T-helper 1 cell treated with Interleukin-12 subunit alpha and Interleukin-12 subunit beta and Interleukin-4 antibody, amounts not matched to agents 30 μg/mL and 1 μg/mL, for 36 hours (primary cell): ENCODE measurements around the gene CRIP2.
A peak's percentile ranks its signal among the peaks of the same experiment; 100 is the strongest.

Experiments used
- H3K27ac Mint-ChIP-seq: one replicate; pipeline ENCODE4 v1.8.0; 2021; ENCODE audit warnings: mild to moderate bottlenecking, mixed read lengths
- H3K27me3 Mint-ChIP-seq: one replicate; pipeline ENCODE4 v1.8.0; 2021; ENCODE audit warnings: low read depth, mixed read lengths
- H3K36me3 Mint-ChIP-seq: one replicate; pipeline ENCODE4 v1.8.0; 2021; ENCODE audit warnings: low read depth, mixed read lengths
- H3K4me1 Mint-ChIP-seq: one replicate; pipeline ENCODE4 v1.8.0; 2021; ENCODE audit warnings: low read depth, mixed read lengths
- H3K4me3 Mint-ChIP-seq: one replicate; pipeline ENCODE4 v1.8.0; 2021; ENCODE audit warnings: mild to moderate bottlenecking, moderate library complexity, mixed read lengths
- H3K9me3 Mint-ChIP-seq: one replicate; pipeline ENCODE4 v1.8.0; 2021; ENCODE audit warnings: mixed read lengths

Gene CRIP2, protein sequence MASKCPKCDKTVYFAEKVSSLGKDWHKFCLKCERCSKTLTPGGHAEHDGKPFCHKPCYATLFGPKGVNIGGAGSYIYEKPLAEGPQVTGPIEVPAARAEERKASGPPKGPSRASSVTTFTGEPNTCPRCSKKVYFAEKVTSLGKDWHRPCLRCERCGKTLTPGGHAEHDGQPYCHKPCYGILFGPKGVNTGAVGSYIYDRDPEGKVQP

DNA sequence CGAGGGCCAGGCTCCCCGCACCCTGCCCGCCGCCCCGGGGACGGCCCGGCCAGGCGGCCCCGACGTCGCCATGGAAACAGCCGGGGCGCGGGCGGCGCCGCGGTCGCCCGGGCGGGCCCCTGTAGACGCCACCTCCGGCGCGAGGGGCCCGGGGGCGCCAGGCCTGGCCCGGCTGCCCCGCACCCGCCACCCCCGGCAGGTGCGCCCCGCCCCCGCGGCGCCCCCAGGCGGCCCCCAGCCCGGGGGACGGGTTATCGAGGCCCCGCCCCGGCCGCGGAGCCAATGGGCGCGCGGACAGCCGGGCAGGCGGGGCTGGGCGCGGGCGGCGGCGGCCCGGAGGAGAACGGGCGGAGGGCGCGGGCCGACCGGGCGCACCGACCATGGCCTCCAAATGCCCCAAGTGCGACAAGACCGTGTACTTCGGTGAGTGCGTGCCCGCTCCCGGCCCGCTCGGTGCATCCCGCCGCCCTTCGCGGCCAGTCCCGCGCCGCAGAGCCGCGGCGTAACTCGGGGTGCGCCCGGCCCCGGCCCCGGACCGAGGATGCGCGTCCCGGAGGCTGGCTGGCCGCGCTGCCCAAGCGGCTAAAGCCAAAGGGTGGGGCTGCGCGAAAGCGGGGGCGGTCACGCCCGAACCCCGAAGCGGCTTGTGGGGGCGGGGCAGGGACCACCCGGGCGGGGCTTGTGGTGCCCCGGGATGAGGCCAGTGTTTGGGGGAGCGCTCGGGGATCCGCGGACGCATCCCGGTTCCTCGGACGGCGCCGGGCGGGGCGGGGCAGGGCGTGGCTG lies at the start of gene CRIP2:
TSS of gene CRIP2 (plus strand) at position 339 of the 786 bp plus-strand sequence. CDS start at position 381, 42 bp downstream.
- Mint-ChIP-seq H3K27ac (no peak within 1 kb of the TSS), H3K4me3 (peak within 1 kb of the TSS; percentile 70), H3K27me3 (peaks cover 22% of the 10 kb centered on the region), H3K36me3 (no peaks in the 10 kb centered on the region), H3K4me1 (peaks cover 4% of the 10 kb centered on the region), H3K9me3 (no peaks in the 10 kb centered on the region)

DNA sequence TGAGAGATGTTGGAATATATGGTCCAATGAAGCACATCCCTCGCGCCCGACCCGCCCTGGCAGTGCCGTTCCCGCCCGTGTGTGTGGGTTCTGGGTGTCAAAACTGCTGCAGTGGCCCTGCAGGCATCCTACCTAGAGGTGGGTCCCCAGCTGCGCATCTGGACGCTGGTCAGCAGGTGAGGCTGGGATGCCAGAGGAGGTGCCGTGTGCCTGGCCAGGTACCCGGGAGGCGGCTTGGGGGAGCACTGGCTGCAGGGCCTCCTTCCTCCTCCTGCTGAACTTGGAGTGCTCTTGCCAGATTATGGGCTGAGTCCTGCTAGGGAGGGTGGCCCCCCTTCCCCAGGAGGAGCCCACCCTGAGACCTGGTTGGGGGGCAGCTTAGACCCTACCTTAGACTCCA lies 49.8 kb upstream of the CRIP2 start:
- H3K27me3 Mint-ChIP-seq = no peaks in the 10 kb centered on the region
- no peak overlapping the region for H3K27ac Mint-ChIP-seq
- H3K4me1 Mint-ChIP-seq = peaks cover 6% of the 10 kb centered on the region
- no peaks in the 10 kb centered on the region for H3K9me3 Mint-ChIP-seq
- H3K36me3 Mint-ChIP-seq = peaks cover 3% of the 10 kb centered on the region
- no peak overlapping the region for H3K4me3 Mint-ChIP-seq

DNA sequence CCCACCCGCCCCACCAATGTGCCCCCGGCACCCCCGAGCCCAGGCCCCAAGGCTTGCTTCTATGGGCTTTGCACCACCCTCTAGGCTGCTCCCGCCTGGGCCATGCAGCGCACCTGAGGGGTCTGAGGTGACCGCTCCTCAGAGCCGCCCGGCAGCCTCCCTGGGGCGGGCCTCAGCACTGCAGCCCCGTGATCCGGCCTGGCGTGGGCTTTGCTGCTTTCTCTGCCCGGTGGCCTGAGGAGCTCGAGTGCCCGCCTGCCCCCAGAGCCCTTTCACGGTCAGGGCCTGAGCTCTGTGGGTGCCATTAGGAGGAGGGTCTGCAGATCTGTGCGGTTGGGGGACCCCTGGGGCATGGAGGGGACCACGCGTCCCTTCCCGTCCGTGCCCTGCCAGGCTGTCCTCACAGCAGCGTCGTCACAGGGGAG lies 48.8 kb upstream of the CRIP2 start:
- Mint-ChIP-seq H3K27ac (no peak overlapping the region), H3K27me3 (no peaks in the 10 kb centered on the region), H3K4me3 (no peak overlapping the region)

DNA sequence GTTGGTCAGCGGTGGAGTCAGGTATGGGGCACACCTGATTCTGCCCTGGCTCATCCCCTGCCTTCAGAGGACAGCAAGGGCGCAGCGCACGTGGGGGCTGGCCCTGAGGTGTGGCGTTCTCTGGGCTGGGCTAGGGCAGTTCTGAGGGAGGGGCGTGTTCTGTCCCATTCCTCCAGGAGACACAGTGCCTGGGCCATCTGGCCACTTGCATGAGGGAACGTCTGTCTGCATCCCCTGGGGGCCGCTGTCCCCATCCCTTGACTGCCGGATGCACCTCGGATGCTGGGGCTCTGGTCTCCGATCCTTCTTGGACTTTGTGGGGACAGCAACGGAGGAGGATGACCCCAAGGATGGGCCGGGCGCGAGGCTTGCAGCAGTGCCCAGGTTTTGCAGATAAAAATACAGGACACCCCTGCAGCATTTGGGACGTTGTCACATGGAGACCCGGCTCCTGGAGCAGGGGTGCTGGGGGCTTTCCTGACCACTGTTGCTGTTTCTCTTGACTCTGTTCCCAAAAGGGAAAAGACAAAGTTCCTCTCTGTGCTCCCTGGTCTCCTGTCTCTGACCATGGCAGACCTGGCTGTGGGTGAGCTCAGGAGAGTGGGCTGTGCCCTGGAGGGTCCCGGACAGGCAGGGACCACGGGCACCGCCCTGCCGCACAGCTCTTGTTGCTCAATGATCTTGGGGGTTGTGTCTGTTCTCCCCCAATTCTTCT lies 48.0 kb upstream of the CRIP2 start:
- Mint-ChIP-seq H3K4me1 (peaks cover 2% of the 10 kb centered on the region), H3K27ac (no peak overlapping the region), H3K4me3 (no peak overlapping the region), H3K36me3 (peaks cover 10% of the 10 kb centered on the region), H3K9me3 (no peaks in the 10 kb centered on the region), H3K27me3 (no peaks in the 10 kb centered on the region)

More for the DNA sequence above, 48.8 kb upstream of the CRIP2 start:
- Mint-ChIP-seq H3K4me1 (peaks cover 4% of the 10 kb centered on the region), H3K36me3 (peaks cover 7% of the 10 kb centered on the region), H3K9me3 (no peaks in the 10 kb centered on the region)

DNA sequence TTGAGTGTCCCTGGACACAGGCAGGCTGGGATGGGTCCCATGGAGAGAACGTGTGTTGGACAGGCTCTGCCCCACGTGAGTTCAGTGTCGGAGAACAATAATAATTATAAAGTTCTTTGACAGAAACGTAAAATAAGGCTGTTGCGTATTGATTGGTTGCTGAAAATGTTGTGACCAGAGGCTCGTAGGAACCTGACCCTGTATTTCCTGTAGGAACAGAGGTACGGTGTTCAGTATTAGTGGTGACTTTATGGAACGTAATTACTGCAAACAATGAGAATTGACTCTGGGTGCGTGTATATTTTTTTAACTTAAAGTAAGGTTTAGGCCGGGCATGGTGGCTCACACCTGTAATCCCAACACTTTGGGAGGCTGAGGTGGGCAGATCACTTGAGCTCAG lies 47.2 kb upstream of the CRIP2 start:
- H3K4me3 Mint-ChIP-seq = no peak overlapping the region
- H3K36me3 Mint-ChIP-seq = peaks cover 10% of the 10 kb centered on the region
- no peak overlapping the region for H3K27ac Mint-ChIP-seq
- H3K27me3 Mint-ChIP-seq = no peaks in the 10 kb centered on the region
- peaks cover 2% of the 10 kb centered on the region for H3K4me1 Mint-ChIP-seq
- H3K9me3 Mint-ChIP-seq = no peaks in the 10 kb centered on the region

DNA sequence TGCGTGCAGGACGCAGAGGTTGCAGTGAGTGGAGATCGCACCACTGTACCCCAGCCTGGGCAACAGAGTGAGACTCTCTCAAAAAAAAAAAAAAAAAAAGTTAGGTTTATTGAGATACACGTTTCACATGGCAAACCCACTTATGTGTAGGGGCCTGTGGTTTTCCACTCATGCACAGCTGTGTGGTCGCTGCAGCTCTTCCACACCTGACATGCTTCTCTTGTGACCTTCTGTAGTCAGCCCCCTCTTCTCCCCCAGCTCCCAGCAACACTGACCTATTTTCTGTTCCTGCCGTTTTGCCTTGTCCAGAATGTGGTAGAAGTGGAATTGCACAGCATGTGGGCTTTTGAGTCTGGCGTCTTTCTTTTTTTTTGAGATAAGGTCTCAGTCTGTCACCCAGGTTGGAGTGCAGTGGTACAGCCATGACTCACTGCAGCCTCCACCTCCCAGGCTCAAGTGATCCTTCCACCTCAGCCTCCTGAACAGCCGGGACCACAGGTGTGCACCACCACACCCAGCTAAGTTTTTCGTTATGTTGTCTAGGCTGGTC lies 46.6 kb upstream of the CRIP2 start:
- Mint-ChIP-seq H3K9me3 (no peaks in the 10 kb centered on the region), H3K27ac (no peak overlapping the region), H3K4me1 (no peaks in the 10 kb centered on the region), H3K27me3 (no peaks in the 10 kb centered on the region), H3K4me3 (no peak overlapping the region), H3K36me3 (peaks cover 10% of the 10 kb centered on the region)

DNA sequence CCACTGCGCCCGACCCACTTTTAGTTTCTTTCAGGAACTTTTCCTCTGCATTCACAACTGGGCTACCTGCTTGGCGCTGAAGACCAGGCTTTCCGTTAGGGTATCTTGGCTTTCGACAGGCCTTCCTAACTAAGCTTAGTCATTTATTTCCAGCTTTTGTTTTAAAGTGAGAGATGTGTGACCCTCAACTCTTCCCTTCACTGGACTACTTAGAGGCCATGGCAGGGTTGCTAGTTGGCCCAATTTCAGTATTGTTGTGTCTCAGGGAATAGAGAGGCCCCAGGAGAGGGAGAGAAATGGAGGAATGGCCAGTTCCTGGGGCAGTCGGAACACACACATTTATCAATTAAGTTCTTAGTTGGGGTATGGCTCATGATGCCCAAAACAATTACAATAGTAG lies 44.6 kb upstream of the CRIP2 start:
- Mint-ChIP-seq H3K4me3 (no peak overlapping the region), H3K27me3 (no peaks in the 10 kb centered on the region), H3K36me3 (peaks cover 9% of the 10 kb centered on the region), H3K9me3 (no peaks in the 10 kb centered on the region), H3K4me1 (peaks cover 2% of the 10 kb centered on the region), H3K27ac (no peak overlapping the region)

DNA sequence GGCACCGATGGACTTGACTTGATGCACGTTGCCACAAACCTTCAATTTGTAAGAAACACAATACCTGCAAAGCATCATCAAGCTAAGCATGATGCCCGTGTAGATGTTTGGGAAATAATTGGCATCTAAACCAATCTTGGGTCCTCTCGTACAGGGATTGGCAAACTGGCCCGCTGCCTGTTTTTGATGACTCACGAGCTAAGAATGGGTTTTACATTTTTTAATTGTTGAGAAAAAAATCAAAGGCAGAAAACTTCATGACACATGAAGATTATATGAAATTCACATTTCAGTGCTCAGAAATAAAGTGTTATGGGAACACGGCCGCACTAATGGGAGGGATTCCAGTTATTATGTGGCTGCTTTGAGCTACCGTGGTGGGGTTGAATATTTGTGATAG lies 44.1 kb upstream of the CRIP2 start:
- H3K27ac Mint-ChIP-seq = no peak overlapping the region
- peaks cover 3% of the 10 kb centered on the region for H3K4me1 Mint-ChIP-seq
- H3K36me3 Mint-ChIP-seq = peaks cover 9% of the 10 kb centered on the region
- no peaks in the 10 kb centered on the region for H3K27me3 Mint-ChIP-seq
- no peak overlapping the region for H3K4me3 Mint-ChIP-seq
- no peaks in the 10 kb centered on the region for H3K9me3 Mint-ChIP-seq

DNA sequence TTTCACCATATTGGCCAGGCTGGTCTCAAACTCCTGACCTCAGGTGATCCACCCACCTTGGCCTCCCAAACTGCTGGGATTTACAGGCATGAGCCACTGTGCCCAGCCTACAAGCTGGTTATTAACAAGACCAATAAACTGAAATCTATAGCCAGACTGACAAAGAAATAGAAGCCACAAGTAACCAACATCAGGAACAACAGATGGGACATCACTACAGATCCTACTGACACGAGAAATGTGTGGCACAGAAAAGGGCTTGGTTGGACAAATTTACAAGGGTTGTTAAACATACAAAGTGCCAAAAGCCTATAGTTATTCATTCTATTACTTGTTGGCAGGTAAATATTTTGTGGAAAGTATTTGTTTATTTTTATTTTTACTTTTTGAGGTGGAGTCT lies 43.4 kb upstream of the CRIP2 start:
- Mint-ChIP-seq H3K9me3 (no peaks in the 10 kb centered on the region), H3K4me1 (peaks cover 6% of the 10 kb centered on the region), H3K36me3 (peaks cover 9% of the 10 kb centered on the region), H3K27ac (no peak overlapping the region), H3K4me3 (no peak overlapping the region), H3K27me3 (no peaks in the 10 kb centered on the region)

DNA sequence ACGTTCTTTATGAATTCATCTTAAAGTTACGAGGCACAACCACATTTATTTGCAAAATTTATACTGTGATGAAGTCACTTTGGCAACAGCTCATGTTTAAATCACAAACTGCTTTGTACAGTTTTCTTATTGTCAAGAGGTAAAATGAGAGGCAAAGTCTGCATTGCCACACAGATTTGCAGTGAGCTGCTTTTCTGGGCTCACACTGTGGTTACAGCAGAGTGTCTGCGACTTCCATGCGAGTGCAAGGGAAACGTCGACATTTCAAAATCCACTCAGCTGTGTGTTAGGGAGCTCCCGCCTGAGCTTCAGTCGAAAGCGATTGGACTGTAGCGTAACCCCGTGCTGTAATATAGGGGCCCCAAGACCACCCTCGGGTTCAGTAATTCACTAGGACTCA lies 42.0 kb upstream of the CRIP2 start:
- Mint-ChIP-seq H3K4me3 (no peak overlapping the region), H3K9me3 (no peaks in the 10 kb centered on the region), H3K27ac (no peak overlapping the region), H3K4me1 (peaks cover 6% of the 10 kb centered on the region), H3K27me3 (no peaks in the 10 kb centered on the region), H3K36me3 (peaks cover 9% of the 10 kb centered on the region)

DNA sequence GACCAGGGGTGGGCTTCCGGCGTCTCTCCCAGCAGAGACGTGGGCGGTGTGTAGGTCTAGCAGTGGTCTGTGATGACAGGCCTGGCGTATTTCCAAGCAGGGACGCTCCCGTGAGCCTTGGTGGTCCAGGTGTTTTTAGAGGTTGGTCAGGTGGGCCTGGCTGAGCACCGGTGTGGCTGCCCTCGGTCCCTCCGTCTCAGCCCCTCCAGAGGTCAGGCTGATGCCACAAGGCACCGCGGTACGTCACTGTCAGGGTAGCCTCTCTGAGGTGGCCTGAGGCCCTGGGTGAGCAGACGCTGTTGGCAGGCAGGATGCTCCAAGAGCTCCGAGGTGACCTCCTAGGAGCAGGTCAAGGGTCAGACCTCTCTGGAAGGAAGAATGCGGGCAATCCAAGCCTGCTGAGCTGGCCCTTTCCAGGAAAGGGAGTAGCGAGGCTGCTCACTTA lies 41.4 kb upstream of the CRIP2 start:
- no peak overlapping the region for H3K4me3 Mint-ChIP-seq
- peaks cover 9% of the 10 kb centered on the region for H3K36me3 Mint-ChIP-seq
- H3K27me3 Mint-ChIP-seq = no peaks in the 10 kb centered on the region
- peaks cover 6% of the 10 kb centered on the region for H3K4me1 Mint-ChIP-seq
- H3K27ac Mint-ChIP-seq = no peak overlapping the region
- no peaks in the 10 kb centered on the region for H3K9me3 Mint-ChIP-seq

DNA sequence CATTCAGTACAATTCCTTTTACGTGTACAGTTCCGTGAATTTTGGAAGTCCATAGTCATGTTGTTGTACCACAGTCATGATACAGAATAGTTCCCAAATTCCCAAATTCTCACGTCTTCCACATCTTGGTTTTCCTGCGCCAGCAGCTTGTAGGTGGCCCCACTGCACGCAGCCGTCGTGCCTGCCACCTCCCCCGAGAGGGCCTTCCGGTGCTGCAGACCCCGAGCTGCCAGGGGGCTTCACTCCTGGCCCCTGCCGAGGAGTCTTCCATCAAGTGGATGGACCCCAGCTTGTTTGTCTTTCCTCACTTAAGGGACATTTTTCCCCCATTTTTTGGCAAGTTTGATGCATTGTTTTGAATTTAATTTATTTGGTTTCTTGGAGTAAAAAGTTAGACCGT lies 38.2 kb upstream of the CRIP2 start:
- peaks cover 6% of the 10 kb centered on the region for H3K4me1 Mint-ChIP-seq
- H3K27ac Mint-ChIP-seq = no peak overlapping the region
- peaks cover 1% of the 10 kb centered on the region for H3K36me3 Mint-ChIP-seq
- no peaks in the 10 kb centered on the region for H3K27me3 Mint-ChIP-seq
- H3K4me3 Mint-ChIP-seq = no peak overlapping the region
- H3K9me3 Mint-ChIP-seq = no peaks in the 10 kb centered on the region

DNA sequence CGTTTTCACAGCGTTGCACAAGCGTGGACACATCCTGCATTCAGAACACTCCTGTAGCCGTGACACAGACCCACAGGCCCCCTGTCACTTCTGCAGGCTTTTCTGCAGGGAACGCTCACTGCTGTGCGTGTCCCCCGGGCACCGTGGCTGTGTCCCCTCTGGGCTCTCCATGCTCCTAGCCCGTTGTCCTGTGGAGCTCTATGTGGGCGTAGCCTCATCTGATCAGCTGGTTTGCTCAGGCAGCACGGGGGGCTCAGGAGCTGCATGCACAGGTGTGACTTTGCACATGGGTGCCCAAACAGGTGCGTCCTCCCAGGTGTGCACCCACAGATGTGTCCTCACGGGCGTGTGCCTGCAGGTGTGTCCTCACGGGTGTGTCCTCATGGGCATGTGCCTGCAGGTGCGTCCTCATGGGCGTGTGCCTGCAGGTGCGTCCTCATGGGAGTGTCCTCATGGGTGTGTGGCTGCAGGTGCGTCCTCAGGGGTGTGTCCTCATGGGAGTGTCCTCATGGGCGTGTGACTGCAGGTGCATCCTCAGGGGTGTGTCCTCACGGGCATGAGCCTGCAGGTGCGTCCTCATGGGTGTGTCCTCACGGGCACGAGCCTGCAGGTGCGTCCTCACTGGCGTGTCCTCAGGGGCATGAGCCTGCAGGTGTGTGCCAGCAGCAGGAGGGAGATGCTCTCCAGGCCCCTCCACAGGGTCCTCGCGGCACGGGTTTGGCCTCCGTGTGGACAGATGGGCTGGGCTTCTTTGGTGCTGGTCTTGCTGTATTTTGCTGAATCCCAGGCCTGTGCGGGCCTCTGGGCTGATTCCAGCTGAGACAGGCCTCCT lies 37.5 kb upstream of the CRIP2 start:
- peaks cover 6% of the 10 kb centered on the region for H3K4me1 Mint-ChIP-seq
- peaks cover 5% of the 10 kb centered on the region for H3K36me3 Mint-ChIP-seq
- H3K27me3 Mint-ChIP-seq = no peaks in the 10 kb centered on the region
- no peaks in the 10 kb centered on the region for H3K9me3 Mint-ChIP-seq
- H3K4me3 Mint-ChIP-seq = no peak overlapping the region
- H3K27ac Mint-ChIP-seq = no peak overlapping the region
